Pancreas (tissue), 10 donors: ENCODE results near the gene PLA2G12A. TPM values are rescaled to one million over a fixed set of nuclear protein-coding genes. Genes with fewer than 3 reads are reported as not detected.
A peak's percentile ranks its signal among the peaks of the same experiment; 100 is the strongest.
"Not testable (repeated sequence)": the region's sequence is repeated elsewhere in the genome, so short reads cannot be mapped to it uniquely, and the experiment has no call there.

ENCODE experiments used
- ATAC-seq, 4 donors: fragments of 200-7000 bp; cut with Tn5 transposase; one replicate each; pipeline versions ENCODE4 v1.8.0 to v1.9.1; 2020; ENCODE audit warnings: mild to moderate bottlenecking in 4 of 4, moderate library complexity in 4 of 4
- DNase-seq, 6 donors: peaks; one replicate each; pipeline ENCODE4 v3.0.0-alpha.2; 2020
- FAIRE-seq: peaks from 2 replicates; lab custom pipeline; 2012; peaks lifted over from hg19 to GRCh38; lab: Jason Lieb, UNC
- H3K27ac ChIP-seq, 4 donors: fragments of 200-600 bp; sonication (generic); 1 replicate in 3 of 4; 2 replicates in 1 of 4; pipeline versions ENCODE4 v1.5.0 to v1.8.0; 2020
- H3K27me3 ChIP-seq, 4 donors: fragments of 200-600 bp; one replicate each; pipeline ENCODE4 v1.8.0; 2021
- H3K36me3 ChIP-seq, 3 donors: fragments of 200-600 bp; sonication (generic) in 1 of 3; one replicate each; pipeline versions ENCODE4 v1.5.0 to v1.8.0; 2020 to 2021
- H3K4me1 ChIP-seq, 3 donors: fragments of 200-600 bp; one replicate each; pipeline ENCODE4 v1.8.0; 2021
- H3K4me3 ChIP-seq, 4 donors: fragments of 200-600 bp; sonication (generic) in 2 of 4; one replicate each; pipeline versions ENCODE4 v1.5.0 to v1.8.0; 2020 to 2021
- H3K9me3 ChIP-seq, 4 donors: fragments of 200-600 bp; one replicate each; pipeline ENCODE4 v1.8.0; 2021
- CTCF ChIP-seq, 4 donors: fragments of 200-600 bp; sonication (generic) in 3 of 4; IDR thresholded peaks; one replicate each; pipeline versions ENCODE4 v1.5.0 to v1.8.0; 2021; ENCODE audit warnings: antibody characterized with exemption in 4 of 4
- WGBS, 2 donors: extraction: QIAGEN DNeasy Blood & Tissue Kit; methylation state at CpG; one replicate each; pipeline ENCODE4 v1.1.7; 2013; 5-methylcytosine and 5-hydroxymethylcytosine counted together
- intact Hi-C, 3 donors: fragments of 100-400 bp; cut with DNase I; formaldehyde crosslinking; loops; one replicate each; pipeline versions ENCODE4 v1.11.1 to v1.14.2; 2022
- polyA plus RNA-seq, 2 donors: library from polyadenylated mRNA; stranded (reverse); fragments of 200-250 nt; gene quantifications; one replicate each; pipeline ENCODE4 v1.2.3, GENCODE V29; 2013
- total RNA-seq, 6 donors: library from RNA; stranded (reverse); fragmentation: NEBNext Ultra II Directional in 4 of 6; extraction: Animal tissue kit (Norgen Biotek cat#: 25700) in 4 of 6; gene quantifications; one replicate each; pipeline versions ENCODE4 v1.2.1 to v1.2.4, GENCODE V29; 2021 to 2023
- donor health status: healthy with polysubstance abuse.
- donor health status: DM: no; HTN: no; CAD: no; lungs with moderate emphysema.
- donor health status: DM: no; HTN: no; CAD: no.
- donor health status: control.
- donor health status: control.
- donor health status: Bipolar disorder and iron deficiency.
- donor health status: DM: yes; HTN: yes; CAD: no.
- donor health status: DM: no; HTN: no; CAD: no.
- donor health status: DM: no; HTN: no; CAD: no.
- donor health status: DM: yes; HTN: yes; CAD: no.

The PLA2G12A gene
- total and polyA plus RNA-seq, 8 donors, result 8.4 to 45.4 (median 34.3) TPM

DNA sequence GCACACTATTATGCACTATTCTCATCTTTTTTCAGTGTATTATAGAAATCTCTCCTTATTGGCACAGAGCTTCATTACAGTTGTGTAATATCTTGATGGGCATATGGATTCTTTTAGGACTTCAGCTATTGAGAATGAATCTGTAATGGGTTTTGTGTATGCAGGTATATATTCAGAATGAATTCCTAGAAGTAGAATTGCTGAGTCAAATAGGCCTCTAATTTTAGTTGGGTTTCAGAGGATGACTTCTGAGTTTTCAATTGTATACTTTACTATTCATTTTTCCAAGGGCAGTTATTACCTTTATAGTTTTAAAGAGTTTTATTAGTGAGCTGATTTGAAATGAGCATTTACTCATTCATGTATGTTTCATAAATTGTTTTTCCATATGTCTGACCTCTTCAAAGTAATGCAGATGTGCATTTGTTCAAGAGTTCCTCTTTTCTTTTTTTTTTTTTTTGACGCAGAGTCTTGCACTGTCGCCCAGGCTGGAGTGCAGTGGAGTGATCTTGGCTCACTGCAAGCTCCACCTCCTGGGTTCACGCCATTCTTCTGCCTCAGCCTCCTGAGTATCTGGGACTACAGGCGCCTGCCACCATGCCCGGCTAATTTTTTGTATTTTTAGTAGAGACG lies 46.1 kb downstream of the PLA2G12A start:
- no peak overlapping the region for H3K27ac ChIP-seq
- no peak for TF ChIP-seq CTCF (IDR thresholded peaks at IDR 0.05)
- no peak for FAIRE-seq
- no peaks in the 10 kb centered on the region for H3K36me3 ChIP-seq
- DNase-seq, result no peak
- no peaks in the 10 kb centered on the region for H3K9me3 ChIP-seq
- intact Hi-C loops, result no loop called here
- no peak overlapping the region for H3K4me3 ChIP-seq
- H3K4me1 ChIP-seq, result no peaks in the 10 kb centered on the region
- WGBS, 2 donors, result 90 to 93% methylated on average over 5 to 6 of the region's 6 CpGs
- ATAC-seq, result no peak
- no peaks in the 10 kb centered on the region for H3K27me3 ChIP-seq

DNA sequence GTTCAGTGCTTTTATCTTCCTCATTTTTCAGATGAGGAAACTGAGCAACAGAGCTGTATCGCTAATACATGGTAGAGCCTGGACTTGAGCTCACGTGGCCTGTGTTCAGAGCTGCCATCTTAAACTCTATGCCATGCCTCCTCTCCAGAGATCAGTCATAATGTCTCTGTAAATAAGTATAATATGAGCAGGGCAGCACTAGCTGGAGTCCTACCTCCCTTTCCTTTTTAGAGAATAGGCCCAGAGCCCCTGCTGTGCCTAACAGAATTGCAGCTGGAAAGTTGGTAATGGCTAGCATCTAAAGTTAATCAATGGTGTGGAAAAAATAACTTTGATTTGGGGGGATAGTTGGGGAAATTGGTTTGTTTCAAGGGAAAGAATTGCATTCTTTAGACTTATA lies 47.0 kb downstream of the PLA2G12A start:
- Histone ChIP-seq H3K4me3 (no peak overlapping the region), H3K9me3 (no peaks in the 10 kb centered on the region), H3K36me3 (no peaks in the 10 kb centered on the region), H3K4me1 (no peaks in the 10 kb centered on the region), H3K27ac (no peak overlapping the region), H3K27me3 (no peaks in the 10 kb centered on the region)
- intact Hi-C loops, result no loop called here
- FAIRE-seq, result no peak
- TF ChIP-seq CTCF (IDR thresholded peaks at IDR 0.05), result no peak
- no peak for ATAC-seq
- no peak for DNase-seq
- WGBS, 2 donors, result 95 to 98% methylated on average over 2 of the region's 2 CpGs

GRCh38 chr4:109678925-109679324 lies 50.9 kb downstream of the PLA2G12A start:
- 98% methylated on average over 13 to 14 of the region's 14 CpGs for WGBS, 2 donors
- FAIRE-seq, H3K27me3 ChIP-seq, H3K4me1 ChIP-seq, H3K9me3 ChIP-seq, DNase-seq, H3K27ac ChIP-seq, H3K36me3 ChIP-seq, intact Hi-C loops, H3K4me3 ChIP-seq, ATAC-seq: not testable (repeated sequence)

- H3K36me3 ChIP-seq, FAIRE-seq, H3K4me3 ChIP-seq, H3K9me3 ChIP-seq, H3K4me1 ChIP-seq, H3K27ac ChIP-seq, H3K27me3 ChIP-seq, intact Hi-C loops, ATAC-seq: not testable (repeated sequence)
- peak in 1 of 6 donors; percentile 61 for DNase-seq
- 92 to 95% methylated on average over 28 of the region's 28 CpGs for WGBS, 2 donors
Measured at GRCh38 chr4:109678472-109678871, 51.4 kb downstream of the PLA2G12A start.

DNA sequence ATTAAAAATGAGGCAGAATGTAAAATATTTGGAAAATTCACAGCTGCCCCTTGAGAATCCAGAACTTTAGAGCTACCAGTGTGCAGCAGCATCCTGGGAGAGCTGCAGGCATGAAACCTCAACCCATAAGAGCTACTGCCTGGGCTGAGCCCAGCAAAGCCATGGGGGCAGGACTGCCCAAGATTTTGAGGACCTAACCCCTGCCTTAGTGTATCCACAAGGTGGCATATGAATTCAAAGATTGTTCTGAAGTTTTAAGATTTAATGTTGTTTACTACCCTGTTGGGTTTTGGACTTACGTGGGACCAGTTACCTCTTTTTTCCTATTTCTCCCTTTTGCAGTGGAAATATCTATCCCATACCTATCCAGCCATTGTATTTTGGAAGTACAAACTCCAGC lies 53.0 kb downstream of the PLA2G12A start:
- DNase-seq (no peak), FAIRE-seq (no peak), ATAC-seq (peak in 1 of 4 donors; percentile 27)
- WGBS, 2 donors, result 91 to 96% methylated on average over 1 of the region's 1 CpG
- intact Hi-C loops, result no loop called here
- H3K36me3 ChIP-seq, result no peaks in the 10 kb centered on the region
- H3K4me1 ChIP-seq, result no peaks in the 10 kb centered on the region
- H3K27ac ChIP-seq, result no peak overlapping the region
- no peaks in the 10 kb centered on the region for H3K27me3 ChIP-seq
- no peak for TF ChIP-seq CTCF (IDR thresholded peaks at IDR 0.05)
- no peak overlapping the region for H3K4me3 ChIP-seq
- H3K9me3 ChIP-seq, result no peaks in the 10 kb centered on the region

DNA sequence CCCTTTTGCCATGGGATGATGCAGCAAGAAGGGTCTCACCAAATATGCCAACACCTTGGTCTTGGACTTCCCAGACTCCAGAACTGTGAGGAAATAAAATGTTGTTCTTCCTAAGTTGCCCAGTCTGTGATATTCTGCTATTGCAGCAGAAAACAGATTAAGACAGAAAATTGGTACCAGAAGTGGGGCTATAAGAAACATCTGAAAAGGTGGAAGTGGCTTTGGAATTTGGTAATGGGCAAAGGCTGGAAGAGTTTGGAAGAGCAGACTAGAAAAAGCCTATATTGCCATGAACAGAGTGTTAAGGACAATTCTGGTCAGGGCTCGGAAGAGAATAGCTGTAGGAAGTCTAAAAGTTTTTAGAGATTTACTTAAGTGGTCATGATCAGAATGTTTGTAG lies 54.0 kb downstream of the PLA2G12A start:
- FAIRE-seq, result no peak
- no peak for DNase-seq
- ATAC-seq, result no peak
- 94 to 100% methylated on average over 1 of the region's 1 CpG for WGBS, 2 donors
- H3K27ac ChIP-seq, result no peak overlapping the region
- H3K4me3 ChIP-seq, result no peak overlapping the region
- no peaks in the 10 kb centered on the region for H3K27me3 ChIP-seq
- TF ChIP-seq CTCF (IDR thresholded peaks at IDR 0.05), result no peak
- no peaks in the 10 kb centered on the region for H3K4me1 ChIP-seq
- intact Hi-C loops, result no loop called here
- no peaks in the 10 kb centered on the region for H3K9me3 ChIP-seq
- H3K36me3 ChIP-seq, result no peaks in the 10 kb centered on the region
